Measurements from ENCODE around the gene ERCC6L.
"Not testable (repeated sequence)": the region's sequence is repeated elsewhere in the genome, so short reads cannot be mapped to it uniquely, and the experiment has no call there.

The ERCC6L gene

GRCh38 chrX:72202792-72203401 lies 35.9 kb downstream of the ERCC6L start:
- Histone ChIP-seq H3K9ac (ENCODE audit: low read depth, low read length) (peak overlapping the region; percentile 72), H3K9me3 (replicated peaks; ENCODE audit: low read length) (no peaks in the 10 kb centered on the region), H3K27me3 (ENCODE audit: control insufficient read depth, insufficient read depth, low read length) (no peaks in the 10 kb centered on the region), H3K4me3 (ENCODE audit: low read length) (no peak overlapping the region), H3K4me1 (ENCODE audit: control insufficient read depth, insufficient read depth, low read length) (peaks cover 19% of the 10 kb centered on the region), H3K36me3 (ENCODE audit: insufficient read depth, low read length) (peaks cover 8% of the 10 kb centered on the region), H3K4me2 (ENCODE audit: low read length) (no peak overlapping the region)

GRCh38 chrX:72201836-72202536 lies 36.8 kb downstream of the ERCC6L start:
- peak overlapping the region; percentile 65 for H3K4me2 ChIP-seq (ENCODE audit: low read length)
- H3K27me3 ChIP-seq (ENCODE audit: control insufficient read depth, insufficient read depth, low read length), result no peaks in the 10 kb centered on the region
- no peaks in the 10 kb centered on the region for H3K9me3 ChIP-seq (replicated peaks; ENCODE audit: low read length)
- H3K9ac ChIP-seq (ENCODE audit: low read depth, low read length), result peak overlapping the region; percentile 72
- H3K4me1 ChIP-seq (ENCODE audit: control insufficient read depth, insufficient read depth, low read length), result peaks cover 19% of the 10 kb centered on the region
- H3K36me3 ChIP-seq (ENCODE audit: insufficient read depth, low read length), result peaks cover 8% of the 10 kb centered on the region
- H3K4me3 ChIP-seq (ENCODE audit: low read length), result peak overlapping the region; percentile 49

- Histone ChIP-seq H3K27me3 (ENCODE audit: control insufficient read depth, insufficient read depth, low read length) (no peaks in the 10 kb centered on the region), H3K9me3 (replicated peaks; ENCODE audit: low read length) (no peaks in the 10 kb centered on the region), H3K4me2 (ENCODE audit: low read length) (peak overlapping the region; percentile 74), H3K9ac (ENCODE audit: low read depth, low read length) (no peak overlapping the region), H3K4me3 (ENCODE audit: low read length) (peak overlapping the region; percentile 90), H3K4me1 (ENCODE audit: control insufficient read depth, insufficient read depth, low read length) (peaks cover 12% of the 10 kb centered on the region), H3K36me3 (ENCODE audit: insufficient read depth, low read length) (peaks cover 3% of the 10 kb centered on the region)
Measured at GRCh38 chrX:72182924-72183323, 55.9 kb downstream of the ERCC6L start.

- H3K4me1 ChIP-seq (ENCODE audit: control insufficient read depth, insufficient read depth, low read length), result peaks cover 12% of the 10 kb centered on the region
- H3K4me3 ChIP-seq (ENCODE audit: low read length), result peak within 1 kb of the TSS; percentile 90
- H3K9ac ChIP-seq (ENCODE audit: low read depth, low read length), result peak within 1 kb of the TSS; percentile 92
- no peaks in the 10 kb centered on the region for H3K9me3 ChIP-seq (replicated peaks; ENCODE audit: low read length)
- H3K4me2 ChIP-seq (ENCODE audit: low read length), result peak within 1 kb of the TSS; percentile 76
- no peaks in the 10 kb centered on the region for H3K27me3 ChIP-seq (ENCODE audit: control insufficient read depth, insufficient read depth, low read length)
- H3K36me3 ChIP-seq (ENCODE audit: insufficient read depth, low read length), result no peaks in the 10 kb centered on the region
Measured at GRCh38 chrX:72181178-72182125, 57.4 kb downstream of the ERCC6L start, which contains the start of gene PIN4. Gene PIN4, plus strand, starts transcription at chrX:72181757. Its CDS starts 29 bp downstream, at chrX:72181786.

GRCh38 chrX:72180539-72180938 lies 58.3 kb downstream of the ERCC6L start:
- Histone ChIP-seq H3K4me2 (ENCODE audit: low read length) (peak overlapping the region; percentile 76), H3K36me3 (ENCODE audit: insufficient read depth, low read length) (no peaks in the 10 kb centered on the region), H3K4me3 (ENCODE audit: low read length) (peak overlapping the region; percentile 90), H3K27me3 (ENCODE audit: control insufficient read depth, insufficient read depth, low read length) (no peaks in the 10 kb centered on the region), H3K4me1 (ENCODE audit: control insufficient read depth, insufficient read depth, low read length) (peaks cover 12% of the 10 kb centered on the region), H3K9me3 (replicated peaks; ENCODE audit: low read length) (no peaks in the 10 kb centered on the region), H3K9ac (ENCODE audit: low read depth, low read length) (peak overlapping the region; percentile 92)

GRCh38 chrX:72176981-72177380 lies 61.8 kb downstream of the ERCC6L start:
- Histone ChIP-seq H3K4me1 (ENCODE audit: control insufficient read depth, insufficient read depth, low read length) (peaks cover 4% of the 10 kb centered on the region), H3K27me3 (ENCODE audit: control insufficient read depth, insufficient read depth, low read length) (peaks cover 17% of the 10 kb centered on the region), H3K4me3 (ENCODE audit: low read length) (no peak overlapping the region), H3K9ac (ENCODE audit: low read depth, low read length) (no peak overlapping the region), H3K36me3 (ENCODE audit: insufficient read depth, low read length) (no peaks in the 10 kb centered on the region), H3K4me2 (ENCODE audit: low read length) (no peak overlapping the region), H3K9me3 (replicated peaks; ENCODE audit: low read length) (no peaks in the 10 kb centered on the region)

GRCh38 chrX:72176289-72176688 lies 62.5 kb downstream of the ERCC6L start:
- not testable (repeated sequence) for H3K4me1 ChIP-seq (ENCODE audit: control insufficient read depth, insufficient read depth, low read length); H3K36me3 ChIP-seq (ENCODE audit: insufficient read depth, low read length); H3K4me2 ChIP-seq (ENCODE audit: low read length); H3K9me3 ChIP-seq (replicated peaks; ENCODE audit: low read length); H3K4me3 ChIP-seq (ENCODE audit: low read length); H3K9ac ChIP-seq (ENCODE audit: low read depth, low read length)
- peaks cover 17% of the 10 kb centered on the region for H3K27me3 ChIP-seq (ENCODE audit: control insufficient read depth, insufficient read depth, low read length)

GRCh38 chrX:72169008-72169728 lies 69.7 kb downstream of the ERCC6L start:
- H3K9ac ChIP-seq (ENCODE audit: low read depth, low read length), result no peak overlapping the region
- peak overlapping the region; percentile 68 for H3K4me2 ChIP-seq (ENCODE audit: low read length)
- no peak overlapping the region for H3K4me3 ChIP-seq (ENCODE audit: low read length)
- no peaks in the 10 kb centered on the region for H3K36me3 ChIP-seq (ENCODE audit: insufficient read depth, low read length)
- H3K27me3 ChIP-seq (ENCODE audit: control insufficient read depth, insufficient read depth, low read length), result peaks cover 42% of the 10 kb centered on the region
- no peaks in the 10 kb centered on the region for H3K4me1 ChIP-seq (ENCODE audit: control insufficient read depth, insufficient read depth, low read length)
- H3K9me3 ChIP-seq (replicated peaks; ENCODE audit: low read length), result no peaks in the 10 kb centered on the region

GRCh38 chrX:72165551-72165950 lies 73.3 kb downstream of the ERCC6L start:
- Histone ChIP-seq H3K4me3 (ENCODE audit: low read length) (no peak overlapping the region), H3K36me3 (ENCODE audit: insufficient read depth, low read length) (no peaks in the 10 kb centered on the region), H3K9ac (ENCODE audit: low read depth, low read length) (no peak overlapping the region), H3K4me1 (ENCODE audit: control insufficient read depth, insufficient read depth, low read length) (no peaks in the 10 kb centered on the region), H3K9me3 (replicated peaks; ENCODE audit: low read length) (no peaks in the 10 kb centered on the region), H3K27me3 (ENCODE audit: control insufficient read depth, insufficient read depth, low read length) (peaks cover 32% of the 10 kb centered on the region), H3K4me2 (ENCODE audit: low read length) (no peak overlapping the region)

GRCh38 chrX:72159769-72160168 lies 79.1 kb downstream of the ERCC6L start:
- no peaks in the 10 kb centered on the region for H3K36me3 ChIP-seq (ENCODE audit: insufficient read depth, low read length)
- peaks cover 29% of the 10 kb centered on the region for H3K27me3 ChIP-seq (ENCODE audit: control insufficient read depth, insufficient read depth, low read length)
- H3K4me1 ChIP-seq (ENCODE audit: control insufficient read depth, insufficient read depth, low read length), result no peaks in the 10 kb centered on the region
- H3K9me3 ChIP-seq (replicated peaks; ENCODE audit: low read length), result peaks cover 7% of the 10 kb centered on the region
- no peak overlapping the region for H3K4me3 ChIP-seq (ENCODE audit: low read length)
- no peak overlapping the region for H3K4me2 ChIP-seq (ENCODE audit: low read length)
- H3K9ac ChIP-seq (ENCODE audit: low read depth, low read length), result no peak overlapping the region

GRCh38 chrX:72158773-72159172 lies 80.1 kb downstream of the ERCC6L start:
- Histone ChIP-seq H3K9me3 (replicated peaks; ENCODE audit: low read length) (peaks cover 7% of the 10 kb centered on the region), H3K4me2 (ENCODE audit: low read length) (no peak overlapping the region), H3K36me3 (ENCODE audit: insufficient read depth, low read length) (no peaks in the 10 kb centered on the region), H3K9ac (ENCODE audit: low read depth, low read length) (no peak overlapping the region), H3K4me3 (ENCODE audit: low read length) (no peak overlapping the region), H3K4me1 (ENCODE audit: control insufficient read depth, insufficient read depth, low read length) (no peaks in the 10 kb centered on the region), H3K27me3 (ENCODE audit: control insufficient read depth, insufficient read depth, low read length) (peaks cover 30% of the 10 kb centered on the region)
